Cardiac fibroblast (primary cell): Measurements from ENCODE around the gene XPO6.

Experiments
- DNase-seq, 2 donors: peaks; one replicate each; pipeline versions ENCODE4 v3.0.0 to v3.0.0-alpha.2; 2010; ENCODE audit warnings: low read depth in 2 of 2
- H3K4me3 ChIP-seq, 2 donors: replicated peaks in 1 of 2; 1 replicate in 1 of 2; 2 replicates in 1 of 2; pipeline ENCODE4 v1.5.1; 2011; ENCODE audit warnings: low read depth in 2 of 2, low read length in 2 of 2, mild to moderate bottlenecking in 2 of 2, moderate library complexity in 1 of 2
- CTCF ChIP-seq: IDR thresholded peaks from one replicate; pipeline ENCODE4 v1.5.1; 2011; ENCODE audit warnings: low read depth, mild to moderate bottlenecking, low read length, inconsistent platforms

The XPO6 gene

GRCh38 chr16:28202147-28202746, 9.5 kb downstream of the XPO6 start:
- H3K4me3 ChIP-seq, result no peak overlapping the region
- no peak for DNase-seq
- TF ChIP-seq CTCF, result no peak

- TF ChIP-seq CTCF, result no peak
- H3K4me3 ChIP-seq, result no peak overlapping the region
- no peak for DNase-seq
Observed at GRCh38 chr16:28200661-28201060, 11.1 kb downstream of the XPO6 start.

- no peak for DNase-seq
- no peak for TF ChIP-seq CTCF
- no peak overlapping the region for H3K4me3 ChIP-seq
Observed at GRCh38 chr16:28196387-28196987, 15.3 kb downstream of the XPO6 start.

- TF ChIP-seq CTCF, result no peak
- DNase-seq, result no peak
- H3K4me3 ChIP-seq, result no peak overlapping the region
Observed at GRCh38 chr16:28195859-28196258, 15.9 kb downstream of the XPO6 start.

GRCh38 chr16:28193530-28194423, 18.0 kb downstream of the XPO6 start:
- H3K4me3 ChIP-seq, result no peak overlapping the region
- DNase-seq, result peak; percentile 88 to 93
- TF ChIP-seq CTCF, result no peak

GRCh38 chr16:28192806-28193529, 18.8 kb downstream of the XPO6 start:
- H3K4me3 ChIP-seq, result no peak overlapping the region
- TF ChIP-seq CTCF, result no peak

More at GRCh38 chr16:28192806-28193529, 18.8 kb downstream of the XPO6 start:
- no peak for DNase-seq
